DOHH2 (cell line): Measurements from ENCODE around the gene SNX30.

Source experiments
- CTCF ChIP-seq: fragments of 200-600 bp; sonication (generic); IDR thresholded peaks from one replicate; pipeline ENCODE4 v1.5.1; 2014; ENCODE audit warnings: antibody characterized with exemption, mild to moderate bottlenecking, low read depth, low read length; ENCODE audit not compliant: poor library complexity, severe bottlenecking
- EZH2phosphoT487 ChIP-seq: fragments of 200-600 bp; sonication (generic); IDR thresholded peaks from 2 replicates; pipeline ENCODE4 v1.6.1; 2017; ENCODE audit warnings: borderline replicate concordance, mild to moderate bottlenecking, antibody characterized with exemption, low read length, moderate library complexity, mixed read lengths

- no peak for TF ChIP-seq CTCF
- no peak for TF ChIP-seq EZH2phosphoT487
Observed at GRCh38 chr9:112794731-112795130, 44.2 kb downstream of the SNX30 start.
